Neural crest cell (in vitro differentiated cells): ENCODE results near the gene LEFTY2. TPM values are rescaled to one million over a fixed set of nuclear protein-coding genes. Genes with fewer than 3 reads are reported as not detected.

ENCODE experiments used
- DNase-seq: peaks from one replicate; pipeline ENCODE4 v3.0.0; 2021; ENCODE audit warnings: low read depth, mixed read lengths, low spot score
- H3K27ac Mint-ChIP-seq: one replicate; pipeline ENCODE4 v1.8.0; 2021; ENCODE audit warnings: mild to moderate bottlenecking, mixed read lengths; ENCODE audit not compliant: unreplicated experiment
- H3K27me3 Mint-ChIP-seq: 2 replicates; pipeline ENCODE4 v1.8.0; 2021; ENCODE audit warnings: low read depth, mild to moderate bottlenecking, mixed read lengths
- H3K36me3 Mint-ChIP-seq: 2 replicates; pipeline ENCODE4 v1.8.0; 2021; ENCODE audit warnings: low read depth, mild to moderate bottlenecking, mixed read lengths
- H3K4me1 Mint-ChIP-seq: 2 replicates; pipeline ENCODE4 v1.8.0; 2021; ENCODE audit warnings: mixed read lengths
- H3K4me3 Mint-ChIP-seq: one replicate; pipeline ENCODE4 v1.8.0; 2021; ENCODE audit warnings: mild to moderate bottlenecking, mixed read lengths
- H3K9me3 Mint-ChIP-seq: 2 replicates; pipeline ENCODE4 v1.8.0; 2021; ENCODE audit warnings: mixed read lengths
- CTCF ChIP-seq: fragments of 200-600 bp; sonication (generic); conservative IDR thresholded peaks from 2 replicates; pipeline ENCODE4 v1.5.0; 2021; ENCODE audit warnings: antibody characterized with exemption, mild to moderate bottlenecking
- total RNA-seq: library from RNA; stranded (reverse); gene quantifications from 2 replicates; pipeline ENCODE4 v1.2.1, GENCODE V29; 2021

LEFTY2 gene
- total RNA-seq, 1 donor from 2014 or later: not detected

GRCh38 chr1:225921734-225922709, 19.0 kb downstream of the LEFTY2 start:
- peaks cover 8% of the 10 kb centered on the region for H3K4me1 Mint-ChIP-seq

GRCh38 chr1:225919906-225920305, 21.1 kb downstream of the LEFTY2 start:
- Mint-ChIP-seq H3K4me1 (peaks cover 20% of the 10 kb centered on the region), H3K36me3 (peaks cover 4% of the 10 kb centered on the region), H3K27me3 (no peaks in the 10 kb centered on the region), H3K27ac (peak overlapping the region; percentile 67), H3K9me3 (no peaks in the 10 kb centered on the region), H3K4me3 (no peak overlapping the region)
- no peak for TF ChIP-seq CTCF
- DNase-seq: no peak

More at GRCh38 chr1:225921734-225922709, 19.0 kb downstream of the LEFTY2 start:
- Mint-ChIP-seq H3K36me3 (peaks cover 4% of the 10 kb centered on the region), H3K27me3 (no peaks in the 10 kb centered on the region), H3K9me3 (no peaks in the 10 kb centered on the region), H3K27ac (no peak overlapping the region), H3K4me3 (peak overlapping the region; percentile 98)
- no peak for DNase-seq
- TF ChIP-seq CTCF: no peak

GRCh38 chr1:225918280-225918679, 22.7 kb downstream of the LEFTY2 start:
- TF ChIP-seq CTCF: no peak
- no peaks in the 10 kb centered on the region for H3K9me3 Mint-ChIP-seq
- DNase-seq: no peak
- no peak overlapping the region for H3K4me3 Mint-ChIP-seq
- no peaks in the 10 kb centered on the region for H3K27me3 Mint-ChIP-seq
- H3K27ac Mint-ChIP-seq: no peak overlapping the region
- peaks cover 24% of the 10 kb centered on the region for H3K4me1 Mint-ChIP-seq
- peaks cover 4% of the 10 kb centered on the region for H3K36me3 Mint-ChIP-seq

GRCh38 chr1:225917536-225917935, 23.5 kb downstream of the LEFTY2 start:
- peaks cover 4% of the 10 kb centered on the region for H3K36me3 Mint-ChIP-seq
- no peak overlapping the region for H3K4me3 Mint-ChIP-seq
- no peak for TF ChIP-seq CTCF
- no peak for DNase-seq
- no peaks in the 10 kb centered on the region for H3K9me3 Mint-ChIP-seq
- H3K27me3 Mint-ChIP-seq: no peaks in the 10 kb centered on the region
- H3K27ac Mint-ChIP-seq: no peak overlapping the region
- H3K4me1 Mint-ChIP-seq: peaks cover 19% of the 10 kb centered on the region

GRCh38 chr1:225917101-225917500, 23.9 kb downstream of the LEFTY2 start:
- Mint-ChIP-seq H3K27ac (no peak overlapping the region), H3K4me1 (peaks cover 16% of the 10 kb centered on the region), H3K27me3 (no peaks in the 10 kb centered on the region), H3K4me3 (no peak overlapping the region), H3K36me3 (peaks cover 4% of the 10 kb centered on the region), H3K9me3 (no peaks in the 10 kb centered on the region)
- no peak for DNase-seq
- TF ChIP-seq CTCF: no peak
